NCI-H345 (cell line): Measurements from ENCODE around the gene PPP3CA.

ENCODE experiments used
- DNase-seq: peaks from one replicate; lab custom pipeline; 2025; lab: John Stamatoyannopoulos, UW

The PPP3CA gene

GRCh38 chr4:101347267-101347556, at the start of gene PPP3CA:
Gene PPP3CA, minus strand, starts transcription at chr4:101347526.
- DNase-seq = no peak

GRCh38 chr4:101393256-101393655, 45.9 kb upstream of the PPP3CA start:
- no peak for DNase-seq

GRCh38 chr4:101370663-101371210, 23.4 kb upstream of the PPP3CA start:
- no peak for DNase-seq

- DNase-seq = no peak
Measured at GRCh38 chr4:101367201-101367600, 19.9 kb upstream of the PPP3CA start.

GRCh38 chr4:101366331-101366730, 19.0 kb upstream of the PPP3CA start:
- no peak for DNase-seq

- no peak for DNase-seq
Measured at GRCh38 chr4:101357751-101358150, 10.4 kb upstream of the PPP3CA start.

- no peak for DNase-seq
Measured at GRCh38 chr4:101356928-101357327, 9.6 kb upstream of the PPP3CA start.

GRCh38 chr4:101355767-101356702, 8.7 kb upstream of the PPP3CA start:
- no peak for DNase-seq

- no peak for DNase-seq
Measured at GRCh38 chr4:101355246-101355645, 7.9 kb upstream of the PPP3CA start.

GRCh38 chr4:101349801-101350064, 2.4 kb upstream of the PPP3CA start:
- DNase-seq = no peak

GRCh38 chr4:101348995-101349800, 1.9 kb upstream of the PPP3CA start:
- peak; percentile 20 for DNase-seq

GRCh38 chr4:101348367-101348827, 1.1 kb upstream of the PPP3CA start:
- DNase-seq = no peak

- peak; percentile 93 for DNase-seq
Measured at GRCh38 chr4:101347557-101348366, 436 bp upstream of the PPP3CA start.

GRCh38 chr4:101346351-101347266, 717 bp downstream of the PPP3CA start:
- peak; percentile 55 for DNase-seq

GRCh38 chr4:101345596-101346350, 1.6 kb downstream of the PPP3CA start:
- peak; percentile 45 for DNase-seq

- no peak for DNase-seq
Measured at GRCh38 chr4:101345271-101345595, 2.1 kb downstream of the PPP3CA start.

GRCh38 chr4:101339332-101339731, 8.0 kb downstream of the PPP3CA start:
- DNase-seq = no peak

- no peak for DNase-seq
Measured at GRCh38 chr4:101337688-101338087, 9.6 kb downstream of the PPP3CA start.

GRCh38 chr4:101334963-101335572, 12.3 kb downstream of the PPP3CA start:
- no peak for DNase-seq

- no peak for DNase-seq
Measured at GRCh38 chr4:101332424-101332823, 14.9 kb downstream of the PPP3CA start.
